HFFc6 (cell line): Measurements from ENCODE around the gene PROP1. TPM values are rescaled to one million over a fixed set of nuclear protein-coding genes. Genes with fewer than 3 reads are reported as not detected.
"Not testable (repeated sequence)": the region's sequence is repeated elsewhere in the genome, so short reads cannot be mapped to it uniquely, and the experiment has no call there.

Source experiments
- DNase-seq: peaks from one replicate; pipeline ENCODE4 v3.0.0-alpha.2; 2018
- H3K27ac Mint-ChIP-seq: 2 replicates; pipeline ENCODE4 v1.8.0; 2020; ENCODE audit warnings: mild to moderate bottlenecking, mixed read lengths
- H3K27me3 Mint-ChIP-seq: 2 replicates; pipeline ENCODE4 v1.8.0; 2021; ENCODE audit warnings: mild to moderate bottlenecking, moderate library complexity, mixed read lengths; ENCODE audit not compliant: insufficient read depth
- H3K36me3 Mint-ChIP-seq: 2 replicates; pipeline ENCODE4 v1.8.0; 2021; ENCODE audit warnings: low read depth, mixed read lengths
- H3K4me1 Mint-ChIP-seq: 2 replicates; pipeline ENCODE4 v1.8.0; 2020; ENCODE audit warnings: low read depth, mixed read lengths
- H3K4me3 Mint-ChIP-seq: 2 replicates; pipeline ENCODE4 v1.8.0; 2020; ENCODE audit warnings: mild to moderate bottlenecking, moderate library complexity, mixed read lengths
- H3K9me3 Mint-ChIP-seq: 2 replicates; pipeline ENCODE4 v1.8.0; 2020; ENCODE audit warnings: mild to moderate bottlenecking, mixed read lengths
- CTCF ChIP-seq: fragments of 200-600 bp; sonication (generic); IDR thresholded peaks from 2 replicates; pipeline ENCODE4 v1.5.0; 2021; ENCODE audit warnings: antibody characterized with exemption, mild to moderate bottlenecking
- total RNA-seq, 6 experiments: library from RNA; stranded (reverse); fragmentation: NEBNext Ultra II Directional; extraction: Animal tissue kit (Norgen Biotek cat#: 25700); gene quantifications; 2 replicates in 1 of 6; 3 replicates in 5 of 6; pipeline ENCODE4 v1.2.3, GENCODE V29; 2021

PROP1 gene
- total RNA-seq, 6 experiments from 2014 or later = not detected

DNA sequence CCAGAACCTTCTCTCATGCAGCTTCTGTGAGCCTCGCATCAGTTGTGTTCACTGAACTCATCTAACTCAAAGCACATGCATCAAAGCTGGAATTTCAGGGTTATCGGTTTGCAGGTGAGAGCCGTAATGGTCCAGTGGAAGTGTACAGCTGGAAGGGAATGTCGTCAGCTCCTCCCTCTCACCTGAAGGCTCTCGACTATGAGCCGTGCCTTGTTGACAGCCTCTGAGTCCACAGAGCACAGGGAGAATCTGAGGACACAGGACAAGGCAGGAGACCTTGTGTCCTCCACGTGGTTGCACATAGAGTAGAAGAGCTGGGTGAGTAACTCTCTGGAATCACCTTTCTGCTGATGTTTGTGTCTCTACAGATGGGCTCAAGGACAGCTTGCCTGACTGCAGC, 38.8 kb downstream of the PROP1 start:
- no peaks in the 10 kb centered on the region for H3K4me1 Mint-ChIP-seq
- no peak for DNase-seq
- TF ChIP-seq CTCF = no peak
- peaks cover 9% of the 10 kb centered on the region for H3K36me3 Mint-ChIP-seq
- no peak overlapping the region for H3K4me3 Mint-ChIP-seq
- H3K27ac Mint-ChIP-seq = no peak overlapping the region
- peaks cover 7% of the 10 kb centered on the region for H3K27me3 Mint-ChIP-seq
- H3K9me3 Mint-ChIP-seq = peaks cover 10% of the 10 kb centered on the region

GRCh38 chr5:177953101-177953500, 42.9 kb downstream of the PROP1 start:
- H3K4me1 Mint-ChIP-seq, H3K27me3 Mint-ChIP-seq, H3K4me3 Mint-ChIP-seq: not testable (repeated sequence)

GRCh38 chr5:177949656-177950055, 46.4 kb downstream of the PROP1 start:
- H3K9me3 Mint-ChIP-seq, H3K4me1 Mint-ChIP-seq, H3K36me3 Mint-ChIP-seq, H3K27me3 Mint-ChIP-seq, H3K27ac Mint-ChIP-seq, DNase-seq, H3K4me3 Mint-ChIP-seq: not testable (repeated sequence)

More at GRCh38 chr5:177953101-177953500, 42.9 kb downstream of the PROP1 start:
- not testable (repeated sequence) for H3K9me3 Mint-ChIP-seq, H3K36me3 Mint-ChIP-seq, DNase-seq, H3K27ac Mint-ChIP-seq

- H3K9me3 Mint-ChIP-seq, DNase-seq, H3K27me3 Mint-ChIP-seq, H3K36me3 Mint-ChIP-seq, H3K27ac Mint-ChIP-seq, H3K4me1 Mint-ChIP-seq, H3K4me3 Mint-ChIP-seq: not testable (repeated sequence)
Observed at GRCh38 chr5:177949065-177949464, 47.0 kb downstream of the PROP1 start.

DNA sequence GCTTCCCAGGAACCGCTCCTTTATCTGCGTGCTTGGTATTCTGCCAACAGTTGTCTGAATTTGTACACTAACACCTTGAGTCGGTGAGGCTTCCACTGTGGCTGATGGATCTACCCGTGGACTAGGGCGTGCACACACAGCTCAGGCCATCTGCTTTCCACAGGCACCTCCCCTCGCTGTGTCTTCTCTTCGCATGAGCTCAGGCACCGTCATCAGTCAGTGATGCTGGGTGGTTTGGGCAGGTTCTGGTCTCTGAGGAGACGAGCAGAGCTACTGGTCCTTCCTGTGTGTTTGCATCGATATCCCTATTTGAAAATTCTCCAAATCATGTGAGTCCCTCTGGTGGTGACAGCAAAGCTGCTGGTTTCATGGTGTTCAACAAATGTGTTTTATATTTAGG, 48.1 kb downstream of the PROP1 start:
- H3K36me3 Mint-ChIP-seq, H3K9me3 Mint-ChIP-seq, H3K4me1 Mint-ChIP-seq, H3K27me3 Mint-ChIP-seq, H3K27ac Mint-ChIP-seq, H3K4me3 Mint-ChIP-seq: not testable (repeated sequence)
- DNase-seq = peak; percentile 46
- peak; percentile 61 for TF ChIP-seq CTCF

- not testable (repeated sequence) for H3K27ac Mint-ChIP-seq, H3K4me3 Mint-ChIP-seq, DNase-seq, H3K4me1 Mint-ChIP-seq, H3K9me3 Mint-ChIP-seq, H3K36me3 Mint-ChIP-seq, H3K27me3 Mint-ChIP-seq
Observed at GRCh38 chr5:177945601-177946283, 50.3 kb downstream of the PROP1 start.

DNA sequence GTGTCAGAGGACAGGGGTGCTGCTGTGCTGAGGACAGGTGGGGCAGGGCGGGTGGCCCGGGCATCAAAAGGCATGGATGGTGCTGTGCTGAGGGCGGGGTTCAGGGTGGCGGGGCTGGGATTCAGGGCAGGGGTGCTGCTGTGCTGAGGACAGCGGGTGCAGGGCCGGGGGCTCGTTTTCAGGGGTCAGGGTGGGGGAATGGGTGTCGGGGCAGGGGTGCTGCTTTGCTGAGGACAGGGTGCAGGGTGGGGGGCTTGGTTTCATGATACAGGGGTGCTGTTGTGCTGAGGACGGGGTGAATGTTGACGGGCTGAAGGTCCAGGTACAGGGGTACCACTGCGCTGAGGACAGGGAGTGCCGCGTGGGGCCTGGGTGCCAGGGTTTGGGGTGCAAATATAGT, 50.9 kb downstream of the PROP1 start:
- H3K27ac Mint-ChIP-seq, DNase-seq, H3K9me3 Mint-ChIP-seq, H3K36me3 Mint-ChIP-seq, H3K27me3 Mint-ChIP-seq, H3K4me3 Mint-ChIP-seq, H3K4me1 Mint-ChIP-seq: not testable (repeated sequence)

GRCh38 chr5:177943805-177944736, 52.0 kb downstream of the PROP1 start:
- DNase-seq, H3K36me3 Mint-ChIP-seq, H3K9me3 Mint-ChIP-seq, H3K27ac Mint-ChIP-seq, H3K4me1 Mint-ChIP-seq, H3K27me3 Mint-ChIP-seq: not testable (repeated sequence)
- H3K4me3 Mint-ChIP-seq = peak overlapping the region; percentile 79

DNA sequence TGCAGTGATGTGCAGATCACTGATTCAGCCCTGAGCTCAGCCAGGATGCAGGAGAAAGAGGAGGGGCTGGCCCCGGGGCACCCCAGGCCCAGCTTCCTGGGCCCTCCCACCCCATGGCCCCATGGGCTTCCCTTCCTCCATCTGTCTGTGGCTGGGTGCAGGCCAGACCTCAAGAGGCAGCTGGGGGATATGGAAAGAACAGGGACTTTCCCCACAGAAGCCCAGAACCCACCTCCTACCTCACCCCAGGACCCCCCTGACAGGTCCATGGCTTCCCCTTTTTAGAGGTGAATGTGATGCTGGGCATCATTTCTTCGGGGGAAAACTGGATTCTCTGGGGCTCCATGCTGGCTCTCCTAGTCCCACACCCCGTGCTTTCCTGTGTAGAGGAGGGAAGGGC, 53.1 kb downstream of the PROP1 start:
- H3K9me3 Mint-ChIP-seq, DNase-seq, H3K27me3 Mint-ChIP-seq, H3K4me1 Mint-ChIP-seq, H3K27ac Mint-ChIP-seq, H3K4me3 Mint-ChIP-seq, H3K36me3 Mint-ChIP-seq: not testable (repeated sequence)
